ENCODE measurements around the gene MLLT6.

GRCh38 chr17:38746849-38747462 is 41.9 kb downstream of the MLLT6 start:
- TF ChIP-seq CTCF (IDR thresholded peaks at IDR 0.05 in 8 of 11, conservative IDR thresholded peaks at IDR 0.05 in 3 of 11) (no peak), POLR2A (IDR thresholded peaks at IDR 0.05) (no peak), POLR2AphosphoS5 (IDR thresholded peaks at IDR 0.05) (no peak)
